Adipocyte (in vitro differentiated cells): ENCODE measurements around the gene KCNS1.

Source experiments
- DNase-seq: peaks from one replicate; pipeline ENCODE4 v3.0.0-alpha.2; 2015; ENCODE audit warnings: low read depth
- H3K27me3 ChIP-seq: replicated peaks from 2 replicates; pipeline ENCODE4 v1.7.0; 2013; ENCODE audit warnings: mild to moderate bottlenecking, low read length, moderate library complexity; ENCODE audit not compliant: control insufficient read depth, insufficient read depth
- H3K36me3 ChIP-seq: 2 replicates; pipeline ENCODE4 v1.7.0; 2013; ENCODE audit warnings: low read length, mild to moderate bottlenecking, moderate library complexity; ENCODE audit not compliant: control insufficient read depth, insufficient read depth, severe bottlenecking
- H3K4me1 ChIP-seq: 2 replicates; pipeline ENCODE4 v1.7.0; 2013; ENCODE audit warnings: mild to moderate bottlenecking, low read length, moderate library complexity; ENCODE audit not compliant: control insufficient read depth, insufficient read depth
- H3K4me3 ChIP-seq: 2 replicates; pipeline ENCODE4 v1.7.0; 2013; ENCODE audit warnings: mild to moderate bottlenecking, low read length, moderate library complexity
- H3K9ac ChIP-seq: 2 replicates; pipeline ENCODE4 v1.7.0; 2013; ENCODE audit warnings: mild to moderate bottlenecking, low read length, moderate library complexity
- H3K9me3 ChIP-seq: 2 replicates; pipeline ENCODE4 v1.7.0; 2013; ENCODE audit warnings: mild to moderate bottlenecking, low read length, moderate library complexity; ENCODE audit not compliant: control insufficient read depth

KCNS1 gene

DNA sequence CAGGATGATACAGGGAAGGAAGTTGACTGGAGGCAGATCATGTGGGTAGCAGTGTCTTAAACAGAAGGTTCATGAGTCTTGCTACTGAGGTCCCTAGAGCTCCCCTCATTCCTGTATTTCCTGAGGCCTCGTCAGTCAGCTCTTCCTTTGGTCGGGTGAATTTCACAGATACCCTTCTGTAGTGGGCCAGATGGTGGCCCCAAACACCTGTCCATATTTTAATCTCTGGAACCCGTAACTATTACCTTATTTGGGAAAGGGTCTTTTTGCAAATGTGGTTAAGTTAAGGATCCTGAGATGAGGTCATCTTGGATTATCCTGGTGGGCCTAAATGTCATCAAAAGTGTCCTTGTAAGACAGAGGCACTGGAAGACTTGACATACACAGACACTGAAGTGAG lies 9.6 kb downstream of the KCNS1 start:
- DNase-seq = no peak
- Histone ChIP-seq H3K27me3 (peaks cover 5% of the 10 kb centered on the region), H3K9ac (no peak overlapping the region), H3K36me3 (no peaks in the 10 kb centered on the region), H3K4me3 (no peak overlapping the region), H3K9me3 (no peaks in the 10 kb centered on the region), H3K4me1 (peaks cover 11% of the 10 kb centered on the region)

DNA sequence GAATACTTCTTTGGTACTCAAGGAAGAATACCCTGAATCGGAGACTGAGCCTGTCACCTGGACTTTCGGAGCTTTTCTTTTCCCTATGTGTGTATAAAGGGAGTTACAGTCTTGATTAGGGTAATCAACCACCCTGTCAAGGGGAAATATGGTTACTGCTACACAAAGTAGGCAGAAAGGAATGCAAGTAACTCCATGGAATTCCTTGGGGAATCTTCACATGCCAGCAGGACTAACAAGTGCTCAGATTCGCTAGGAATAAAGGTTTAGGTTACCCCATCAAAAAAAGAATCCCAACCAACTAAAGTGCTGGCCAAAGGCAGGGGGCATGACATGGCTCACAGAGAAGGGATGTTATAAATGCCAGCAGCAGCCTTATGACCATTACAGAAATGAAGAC lies 10.4 kb downstream of the KCNS1 start:
- H3K4me3 ChIP-seq = no peak overlapping the region
- H3K27me3 ChIP-seq = no peaks in the 10 kb centered on the region
- DNase-seq = peak; percentile 23
- H3K36me3 ChIP-seq = no peaks in the 10 kb centered on the region
- no peaks in the 10 kb centered on the region for H3K9me3 ChIP-seq
- H3K9ac ChIP-seq = no peak overlapping the region
- H3K4me1 ChIP-seq = peaks cover 11% of the 10 kb centered on the region

DNA sequence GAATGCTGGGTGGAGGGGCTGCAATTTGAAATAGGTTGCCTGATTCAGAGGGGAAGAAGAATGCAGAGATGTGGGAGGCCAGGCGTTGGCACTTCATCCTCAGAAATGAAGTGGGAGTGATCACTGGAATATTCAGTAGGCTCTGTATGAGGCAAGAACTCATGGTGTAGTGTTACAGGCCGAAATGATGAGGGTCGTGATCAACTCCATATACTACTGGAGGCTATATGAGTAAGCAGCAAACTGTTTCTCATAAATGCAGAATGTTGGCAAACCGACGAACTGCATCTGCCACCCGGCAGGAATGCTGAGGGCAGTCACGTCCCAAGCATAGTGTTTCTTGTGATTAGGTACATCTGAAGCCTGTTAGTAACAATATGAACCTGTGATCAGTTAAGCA lies 12.7 kb downstream of the KCNS1 start:
- Histone ChIP-seq H3K4me3 (no peak overlapping the region), H3K36me3 (no peaks in the 10 kb centered on the region), H3K4me1 (peaks cover 11% of the 10 kb centered on the region), H3K9me3 (no peaks in the 10 kb centered on the region), H3K27me3 (no peaks in the 10 kb centered on the region), H3K9ac (no peak overlapping the region)
- DNase-seq = peak; percentile 98

DNA sequence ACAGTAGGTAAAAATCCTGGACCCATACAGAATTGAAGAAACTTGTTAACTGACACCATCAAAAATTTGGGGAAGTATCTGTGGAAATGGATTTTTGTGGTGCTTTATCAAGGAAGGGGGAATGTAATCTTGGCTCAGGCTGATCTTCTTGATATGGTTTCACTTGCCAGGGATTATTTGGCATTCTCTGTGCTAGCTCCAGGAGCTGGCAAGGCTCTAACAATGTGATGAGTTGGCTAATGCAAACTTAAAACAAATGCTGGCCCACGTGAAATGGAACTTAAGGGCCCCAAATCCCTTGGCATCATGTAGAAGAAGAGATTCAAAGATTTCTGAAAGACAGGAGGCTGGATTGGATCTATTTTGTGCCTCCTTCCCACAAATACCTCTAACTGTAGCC lies 13.1 kb downstream of the KCNS1 start:
- H3K9ac ChIP-seq = no peak overlapping the region
- H3K9me3 ChIP-seq = no peaks in the 10 kb centered on the region
- DNase-seq = peak; percentile 72
- H3K36me3 ChIP-seq = no peaks in the 10 kb centered on the region
- H3K27me3 ChIP-seq = no peaks in the 10 kb centered on the region
- no peak overlapping the region for H3K4me3 ChIP-seq
- peaks cover 11% of the 10 kb centered on the region for H3K4me1 ChIP-seq

DNA sequence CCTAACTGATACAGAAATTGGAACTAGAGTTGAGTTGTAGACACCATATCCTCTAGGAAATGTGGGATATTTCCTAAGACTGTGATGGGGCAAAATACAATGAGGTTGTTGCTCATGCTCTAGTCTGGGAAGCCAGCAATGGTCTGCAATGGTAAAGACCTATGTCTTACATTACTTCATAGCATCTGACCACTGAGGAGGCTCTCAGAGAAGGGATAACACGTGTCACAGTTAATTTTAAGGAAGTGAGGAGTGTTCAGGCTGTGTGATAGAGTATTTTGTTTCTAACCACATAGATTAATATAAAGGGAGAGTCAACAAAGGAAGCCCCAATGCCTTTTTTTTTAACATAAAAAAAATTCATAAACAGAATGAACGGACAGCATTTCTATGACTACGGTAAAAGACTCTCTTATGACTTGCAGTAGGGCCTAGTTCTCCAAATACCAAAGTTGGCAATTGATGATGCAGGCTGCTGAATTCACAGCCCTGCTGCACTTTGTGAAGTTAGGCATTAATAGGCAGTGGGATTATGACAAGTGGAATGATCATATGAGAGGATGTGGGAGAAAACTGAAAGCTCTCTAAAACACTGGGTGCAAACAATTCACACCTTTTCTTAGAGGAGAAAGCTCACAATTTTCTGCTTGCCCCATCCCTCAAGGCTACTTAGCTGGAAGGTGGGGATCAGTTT lies 13.7 kb downstream of the KCNS1 start:
- Histone ChIP-seq H3K4me1 (peaks cover 11% of the 10 kb centered on the region), H3K9me3 (no peaks in the 10 kb centered on the region), H3K36me3 (no peaks in the 10 kb centered on the region), H3K9ac (no peak overlapping the region), H3K4me3 (no peak overlapping the region), H3K27me3 (no peaks in the 10 kb centered on the region)
- DNase-seq = peak; percentile 7

DNA sequence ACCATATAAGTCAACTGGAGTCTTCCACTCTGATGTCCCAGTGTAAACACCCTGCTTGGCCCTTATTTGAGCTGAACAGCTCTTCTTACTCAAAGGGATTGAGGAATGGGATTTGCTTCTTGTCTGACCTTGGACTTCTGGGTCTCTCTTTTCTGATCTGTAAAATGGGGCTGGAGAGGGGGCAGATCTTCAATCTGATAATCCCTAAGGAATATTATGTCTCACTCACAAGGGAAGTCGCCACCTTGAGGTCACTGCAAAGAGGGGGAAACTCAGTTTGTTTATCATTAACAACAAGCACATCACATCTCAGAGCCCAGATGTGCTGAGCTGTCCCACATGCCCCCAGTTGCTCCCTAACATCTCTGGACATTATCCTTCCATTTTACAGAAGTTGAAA lies 15.1 kb downstream of the KCNS1 start:
- Histone ChIP-seq H3K36me3 (peaks cover 9% of the 10 kb centered on the region), H3K9me3 (no peaks in the 10 kb centered on the region), H3K4me3 (no peak overlapping the region), H3K9ac (no peak overlapping the region), H3K4me1 (peaks cover 11% of the 10 kb centered on the region), H3K27me3 (no peaks in the 10 kb centered on the region)
- DNase-seq = no peak

DNA sequence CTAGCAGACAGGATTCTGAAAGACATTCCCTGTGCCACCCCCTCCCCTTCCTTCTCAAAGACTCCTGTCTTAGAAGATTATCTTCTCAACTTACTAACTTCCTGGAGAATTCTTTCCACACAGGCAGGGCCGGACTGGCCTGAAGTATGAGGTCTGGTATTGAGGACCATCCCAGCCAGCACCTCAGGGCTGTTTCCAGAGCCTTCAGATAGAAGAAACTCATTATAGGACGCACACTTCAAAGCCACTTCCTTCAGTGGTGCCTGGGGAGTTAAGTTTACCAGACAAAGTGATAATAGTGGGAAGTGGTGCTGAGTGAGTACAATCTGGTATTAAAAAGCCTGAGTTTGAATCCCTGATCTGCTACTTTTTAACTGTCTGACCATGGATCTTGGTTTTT lies 15.6 kb downstream of the KCNS1 start:
- H3K4me3 ChIP-seq = no peak overlapping the region

DNA sequence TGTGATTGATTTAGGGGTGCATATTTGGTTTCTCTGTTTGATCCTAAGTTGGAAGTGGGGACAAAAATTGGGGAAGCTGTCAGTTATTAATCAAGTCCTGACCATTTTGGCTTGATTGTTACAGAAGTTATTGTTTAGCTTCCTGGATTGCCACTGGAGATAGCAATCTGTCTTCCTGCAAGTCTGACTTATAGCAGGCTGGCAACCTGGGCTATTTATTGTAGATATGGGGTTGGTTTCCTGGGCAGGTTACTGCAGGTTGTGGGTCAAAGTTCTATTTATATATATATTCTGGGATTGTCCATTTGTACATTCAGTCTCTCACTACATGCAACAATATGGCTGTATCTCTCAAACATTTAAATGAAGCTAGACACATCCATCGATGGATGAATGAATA lies 17.8 kb downstream of the KCNS1 start:
- DNase-seq = no peak
- Histone ChIP-seq H3K9me3 (no peaks in the 10 kb centered on the region), H3K9ac (no peak overlapping the region), H3K27me3 (no peaks in the 10 kb centered on the region), H3K4me3 (no peak overlapping the region), H3K4me1 (peaks cover 9% of the 10 kb centered on the region), H3K36me3 (peaks cover 16% of the 10 kb centered on the region)

More for the DNA sequence above, 15.6 kb downstream of the KCNS1 start:
- Histone ChIP-seq H3K4me1 (peaks cover 11% of the 10 kb centered on the region), H3K36me3 (peaks cover 14% of the 10 kb centered on the region), H3K9ac (no peak overlapping the region), H3K27me3 (no peaks in the 10 kb centered on the region), H3K9me3 (no peaks in the 10 kb centered on the region)
- no peak for DNase-seq

DNA sequence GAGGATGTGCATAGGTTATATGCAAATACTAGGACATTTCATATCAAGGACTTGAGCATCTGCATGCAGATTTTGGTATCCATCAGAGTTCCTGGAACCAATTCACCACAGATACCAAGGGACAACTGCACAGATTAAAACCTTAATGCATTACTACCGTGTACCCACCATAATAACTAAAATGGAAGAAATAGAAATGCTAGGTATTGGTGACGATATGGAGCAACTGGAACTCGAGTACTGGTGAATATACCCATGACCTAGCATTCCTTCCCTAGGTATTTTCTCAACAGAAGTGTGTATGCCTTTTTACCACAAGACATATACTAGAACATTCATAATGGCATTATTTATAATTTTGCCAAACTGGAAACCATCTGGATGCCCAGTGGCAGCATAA lies 18.5 kb downstream of the KCNS1 start:
- Histone ChIP-seq H3K4me3 (no peak overlapping the region), H3K9ac (no peak overlapping the region), H3K4me1 (peaks cover 5% of the 10 kb centered on the region), H3K9me3 (no peaks in the 10 kb centered on the region), H3K36me3 (peaks cover 16% of the 10 kb centered on the region), H3K27me3 (no peaks in the 10 kb centered on the region)
- DNase-seq = no peak

DNA sequence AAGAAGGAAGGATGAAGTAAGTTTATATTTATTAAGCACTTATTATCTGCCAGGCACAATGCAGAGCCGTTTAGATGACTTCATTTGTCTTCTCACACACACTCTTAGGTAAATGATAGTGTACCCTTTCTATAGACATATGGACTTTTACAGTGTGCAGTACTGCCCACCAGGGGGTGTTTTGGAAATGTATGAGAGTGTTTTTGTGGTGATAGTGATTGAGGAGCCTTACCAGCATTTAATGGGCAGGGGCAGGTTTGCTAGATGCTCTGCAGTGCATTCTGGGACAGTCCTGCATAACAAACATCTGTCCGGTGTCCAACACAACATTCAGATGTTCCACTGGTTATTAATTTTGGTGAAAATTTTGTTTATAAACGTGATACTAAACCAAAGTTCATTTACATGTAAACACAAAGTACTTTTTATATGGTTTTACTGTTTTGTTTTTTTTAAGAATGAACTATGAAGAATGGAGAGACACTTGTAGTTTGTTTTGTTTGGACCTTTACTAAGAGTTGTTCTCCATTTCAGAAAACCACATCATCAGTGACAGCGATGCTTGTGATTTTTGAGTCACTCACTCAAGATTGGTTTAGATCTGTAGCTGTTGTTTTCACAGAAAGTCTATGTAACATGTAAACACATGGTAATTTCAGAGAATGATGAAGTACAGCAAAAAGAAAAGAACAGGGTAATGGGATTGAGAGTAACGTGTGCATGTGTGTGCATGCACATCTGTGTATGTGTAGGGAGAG lies 19.9 kb downstream of the KCNS1 start:
- H3K4me1 ChIP-seq = peaks cover 3% of the 10 kb centered on the region
- H3K4me3 ChIP-seq = no peak overlapping the region
- H3K36me3 ChIP-seq = peaks cover 22% of the 10 kb centered on the region
- no peaks in the 10 kb centered on the region for H3K9me3 ChIP-seq
- no peaks in the 10 kb centered on the region for H3K27me3 ChIP-seq
- peak; percentile 38 for DNase-seq
- H3K9ac ChIP-seq = no peak overlapping the region

DNA sequence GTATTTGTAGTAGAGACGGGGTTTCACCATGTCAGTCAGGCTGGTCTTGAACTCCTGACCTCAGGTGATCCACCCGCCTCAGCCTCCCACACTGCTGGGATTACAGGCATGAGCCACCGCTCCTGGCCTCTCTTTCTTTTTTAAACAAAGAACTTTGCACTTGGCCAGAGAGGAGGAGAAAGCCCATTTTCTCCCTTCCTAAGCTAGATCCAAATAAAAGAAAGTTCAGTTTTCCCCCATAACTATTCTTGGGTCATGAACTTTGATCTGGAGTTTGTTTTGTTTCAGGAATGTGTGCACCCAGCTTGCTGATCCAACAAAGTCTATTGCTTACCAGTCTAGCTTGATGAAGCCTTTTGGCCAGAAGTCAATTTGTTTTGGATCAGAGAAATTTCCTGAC lies 23.4 kb downstream of the KCNS1 start:
- no peak overlapping the region for H3K4me3 ChIP-seq
- no peak for DNase-seq
- H3K4me1 ChIP-seq = peaks cover 3% of the 10 kb centered on the region
- H3K36me3 ChIP-seq = peaks cover 33% of the 10 kb centered on the region
- H3K27me3 ChIP-seq = no peaks in the 10 kb centered on the region
- no peaks in the 10 kb centered on the region for H3K9me3 ChIP-seq
- no peak overlapping the region for H3K9ac ChIP-seq
